ENCODE results near the gene DNAH5. TPM values are rescaled to one million over a fixed set of nuclear protein-coding genes. Genes with fewer than 3 reads are reported as not detected.

DNAH5 gene
- total RNA-seq, 2 experiments from 2014 or later: not detected

- ChIA-PET CTCF (no interaction called here), POLR2A (no interaction called here)
- Mint-ChIP-seq H3K36me3 (ENCODE audit: low read depth) (no peaks in the 10 kb centered on the region), H3K9me3 (peaks cover 2% of the 10 kb centered on the region), H3K27me3 (no peaks in the 10 kb centered on the region), H3K4me1 (ENCODE audit: low read depth) (no peaks in the 10 kb centered on the region), H3K4me3 (no peak overlapping the region), H3K27ac (no peak overlapping the region)
- Histone ChIP-seq H3K4me3 (ENCODE audit: low read length) (no peak overlapping the region), H3K9me3 (ENCODE audit: control insufficient read depth in 1 of 2, insufficient read depth in 1 of 2, low read length in 2 of 2) (peaks cover 0 to 5% of the 10 kb centered on the region in 2 experiments), H3K27me3 (ENCODE audit: control insufficient read depth in 1 of 2, insufficient read depth in 2 of 2, low read length in 2 of 2) (no peaks in the 10 kb centered on the region), H3K27ac (ENCODE audit: low read depth in 1 of 2, low read length in 2 of 2) (no peak overlapping the region), H3K4me1 (ENCODE audit: insufficient read depth, low read length) (no peaks in the 10 kb centered on the region), H3K36me3 (ENCODE audit: insufficient read depth, low read length) (no peaks in the 10 kb centered on the region)
- intact Hi-C loops (cut with DNase I, micrococcal nuclease): no loop called here
- DNase-seq (no peak), ATAC-seq (ENCODE audit: poor library complexity) (no peak)
- no peak for TF ChIP-seq CTCF (IDR thresholded peaks at IDR 0.05)
Observed at GRCh38 chr5:13945271-13945670, 783 bp upstream of the DNAH5 start.

- intact Hi-C loops (cut with DNase I, micrococcal nuclease): no loop called here
- peaks cover 3% of the 10 kb centered on the region for H3K27me3 Mint-ChIP-seq
- no peak overlapping the region for H3K4me3 Mint-ChIP-seq
- H3K27me3 ChIP-seq (ENCODE audit: control insufficient read depth in 1 of 2, insufficient read depth in 2 of 2, low read length in 2 of 2): no peaks in the 10 kb centered on the region
- no peaks in the 10 kb centered on the region for H3K4me1 Mint-ChIP-seq (ENCODE audit: low read depth)
- CTCF ChIA-PET: no interaction called here
- TF ChIP-seq CTCF (IDR thresholded peaks at IDR 0.05): no peak
- no peaks in the 10 kb centered on the region for H3K4me1 ChIP-seq (ENCODE audit: insufficient read depth, low read length)
- ATAC-seq (ENCODE audit: poor library complexity): no peak
- no peak overlapping the region for H3K4me3 ChIP-seq (ENCODE audit: low read length)
- H3K9me3 ChIP-seq (ENCODE audit: control insufficient read depth in 1 of 2, insufficient read depth in 1 of 2, low read length in 2 of 2): peaks cover 0 to 5% of the 10 kb centered on the region in 2 experiments
- DNase-seq: no peak
- no peak overlapping the region for H3K27ac ChIP-seq (ENCODE audit: low read depth in 1 of 2, low read length in 2 of 2)
- H3K36me3 Mint-ChIP-seq (ENCODE audit: low read depth): no peaks in the 10 kb centered on the region
- no peaks in the 10 kb centered on the region for H3K36me3 ChIP-seq (ENCODE audit: insufficient read depth, low read length)
- peaks cover 2% of the 10 kb centered on the region for H3K9me3 Mint-ChIP-seq
- no peak overlapping the region for H3K27ac Mint-ChIP-seq
- POLR2A ChIA-PET: no interaction called here
Observed at GRCh38 chr5:13943676-13944075, 812 bp downstream of the DNAH5 start.

GRCh38 chr5:13941468-13941867 lies 3.0 kb downstream of the DNAH5 start:
- CTCF ChIA-PET: no interaction called here
- POLR2A ChIA-PET: no interaction called here
- no peak for TF ChIP-seq CTCF (IDR thresholded peaks at IDR 0.05)
- DNase-seq (no peak), ATAC-seq (ENCODE audit: poor library complexity) (no peak)
- Histone ChIP-seq H3K4me3 (ENCODE audit: low read length) (no peak overlapping the region), H3K36me3 (ENCODE audit: insufficient read depth, low read length) (no peaks in the 10 kb centered on the region), H3K27ac (ENCODE audit: low read depth in 1 of 2, low read length in 2 of 2) (no peak overlapping the region), H3K9me3 (ENCODE audit: control insufficient read depth in 1 of 2, insufficient read depth in 1 of 2, low read length in 2 of 2) (peaks cover 0 to 5% of the 10 kb centered on the region in 2 experiments), H3K4me1 (ENCODE audit: insufficient read depth, low read length) (no peaks in the 10 kb centered on the region), H3K27me3 (ENCODE audit: control insufficient read depth in 1 of 2, insufficient read depth in 2 of 2, low read length in 2 of 2) (no peaks in the 10 kb centered on the region)
- intact Hi-C loops (cut with DNase I, micrococcal nuclease): no loop called here
- Mint-ChIP-seq H3K36me3 (ENCODE audit: low read depth) (no peaks in the 10 kb centered on the region), H3K4me1 (ENCODE audit: low read depth) (no peaks in the 10 kb centered on the region), H3K27ac (no peak overlapping the region), H3K27me3 (peaks cover 3% of the 10 kb centered on the region), H3K9me3 (peaks cover 2% of the 10 kb centered on the region), H3K4me3 (no peak overlapping the region)
